GM18508 (cell line): ENCODE data around the gene ISM2.
"Not testable (repeated sequence)": the region's sequence is repeated elsewhere in the genome, so short reads cannot be mapped to it uniquely, and the experiment has no call there.

Experiments
- ATAC-seq: cut with Tn5 transposase; IDR thresholded peaks from one replicate; pipeline ENCODE4 v1.9.1; 2021; ENCODE audit warnings: moderate number of reproducible peaks; ENCODE audit not compliant: insufficient read depth, unreplicated experiment

The ISM2 gene

DNA sequence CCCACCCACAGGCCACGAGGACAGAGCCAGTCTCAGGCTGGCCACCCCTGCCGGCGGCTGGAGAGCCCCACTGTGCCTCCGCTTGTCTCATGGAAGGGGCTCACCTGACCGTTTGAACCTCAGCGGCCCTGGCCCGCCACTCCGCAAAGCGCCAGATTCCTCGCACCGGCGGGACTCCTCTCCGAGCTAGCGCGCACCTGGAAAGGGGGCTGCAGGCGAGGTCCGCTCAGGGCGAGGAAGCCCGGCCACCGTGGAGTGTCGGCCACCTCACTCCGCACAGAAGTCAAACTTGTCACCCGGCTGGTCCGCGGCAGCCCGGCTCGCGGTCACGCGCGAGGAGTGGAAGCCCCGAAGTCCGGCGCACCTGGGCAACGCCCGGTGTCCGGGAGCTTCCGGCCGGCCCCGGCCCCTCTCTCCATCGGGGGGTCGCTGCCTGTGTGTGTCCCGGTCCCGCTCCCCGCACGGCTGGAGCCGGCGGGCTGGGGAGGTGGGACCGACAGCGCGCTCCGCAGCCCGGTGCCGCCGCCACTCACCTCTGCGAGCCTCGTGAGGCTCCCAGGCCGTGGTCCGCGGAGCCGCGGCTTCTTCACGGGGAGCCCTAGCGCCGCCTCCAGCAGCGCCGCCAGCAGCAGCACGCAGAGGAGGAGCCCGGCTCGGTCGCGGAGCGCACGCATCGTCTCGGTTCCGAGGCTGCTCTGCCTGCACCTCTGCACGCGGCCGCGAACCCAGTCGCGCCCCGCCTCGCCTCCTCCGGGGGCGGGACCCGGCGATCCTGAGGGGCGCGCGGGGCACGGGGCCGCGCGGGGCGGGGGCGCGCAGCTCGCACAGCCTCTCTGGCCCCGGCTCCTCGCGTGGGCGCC lies at the start of gene ISM2:
Gene ISM2, minus strand, starts transcription at position 697 of the 860 bp plus-strand sequence. Its CDS starts 23 bp downstream, at position 674.
- ATAC-seq: no peak

DNA sequence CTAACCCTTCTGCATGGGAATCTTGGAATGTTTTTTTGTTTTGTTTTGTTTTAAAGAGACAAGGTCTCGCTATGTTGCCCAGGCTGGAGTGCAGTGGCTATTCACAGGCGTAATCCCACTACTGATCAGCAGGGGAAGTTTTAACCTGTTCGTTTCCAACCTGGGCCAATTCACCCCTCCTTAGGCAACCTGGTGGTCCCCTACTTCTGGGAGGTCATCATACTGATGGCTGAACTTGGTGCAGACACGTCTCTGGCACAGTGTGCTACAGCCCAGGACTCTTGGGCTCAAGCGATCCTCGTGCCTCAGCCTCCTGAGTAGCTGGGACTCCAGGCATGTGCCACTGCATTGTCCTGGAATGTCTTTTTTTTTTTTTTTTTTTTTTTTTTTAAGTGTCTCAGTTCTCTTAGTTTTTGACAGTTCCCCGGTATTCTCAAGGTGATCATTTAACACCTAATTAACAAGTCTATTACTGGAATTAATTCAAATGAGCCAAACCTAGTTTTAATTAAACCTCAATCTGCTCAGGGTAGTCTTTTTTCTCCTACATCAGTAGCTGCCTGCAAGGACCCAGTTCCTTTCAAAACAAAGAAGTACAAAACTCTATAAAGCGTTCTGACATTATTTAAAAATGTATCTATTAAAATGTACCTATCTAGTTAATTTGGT lies 49.0 kb upstream of the ISM2 start:
- no peak for ATAC-seq

DNA sequence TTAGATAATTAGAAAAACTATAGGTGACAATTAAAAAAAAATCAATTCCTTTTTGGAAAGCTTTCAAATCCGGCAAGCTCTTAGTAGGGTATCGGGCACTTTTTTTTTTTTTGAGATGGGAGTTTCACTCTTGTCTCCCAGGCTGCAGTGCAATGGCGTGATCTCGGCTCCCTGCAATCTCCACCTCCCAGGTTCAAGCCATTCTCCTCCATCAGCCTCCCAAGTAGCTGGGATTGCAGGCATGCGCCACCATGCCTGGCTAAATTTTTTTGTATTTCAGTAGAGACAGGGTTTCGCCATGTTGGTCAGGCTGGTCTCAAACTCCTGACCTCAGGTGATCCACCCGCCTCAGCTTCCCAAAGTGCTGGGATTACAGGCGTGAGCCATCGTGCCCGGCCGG lies 46.6 kb upstream of the ISM2 start:
- not testable (repeated sequence) for ATAC-seq

DNA sequence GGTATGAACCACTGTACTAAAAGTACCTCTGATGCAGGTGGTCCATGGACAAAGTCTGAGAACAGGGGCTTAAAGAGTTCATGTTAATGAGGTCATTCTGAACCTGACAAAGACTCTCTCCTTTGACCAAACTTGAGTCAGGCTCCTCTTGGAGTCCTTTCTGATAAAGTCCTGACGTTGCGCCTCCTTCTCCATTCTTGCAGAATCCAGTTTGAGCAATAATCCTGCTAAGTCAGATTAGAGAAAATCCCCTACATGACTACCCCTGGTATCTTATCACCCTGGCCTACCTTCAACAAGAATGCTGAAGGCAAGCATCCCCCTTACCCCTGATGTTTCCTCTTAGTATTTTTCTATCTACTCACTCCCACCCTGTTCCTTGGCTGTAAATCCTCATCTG lies 46.0 kb upstream of the ISM2 start:
- ATAC-seq: no peak

DNA sequence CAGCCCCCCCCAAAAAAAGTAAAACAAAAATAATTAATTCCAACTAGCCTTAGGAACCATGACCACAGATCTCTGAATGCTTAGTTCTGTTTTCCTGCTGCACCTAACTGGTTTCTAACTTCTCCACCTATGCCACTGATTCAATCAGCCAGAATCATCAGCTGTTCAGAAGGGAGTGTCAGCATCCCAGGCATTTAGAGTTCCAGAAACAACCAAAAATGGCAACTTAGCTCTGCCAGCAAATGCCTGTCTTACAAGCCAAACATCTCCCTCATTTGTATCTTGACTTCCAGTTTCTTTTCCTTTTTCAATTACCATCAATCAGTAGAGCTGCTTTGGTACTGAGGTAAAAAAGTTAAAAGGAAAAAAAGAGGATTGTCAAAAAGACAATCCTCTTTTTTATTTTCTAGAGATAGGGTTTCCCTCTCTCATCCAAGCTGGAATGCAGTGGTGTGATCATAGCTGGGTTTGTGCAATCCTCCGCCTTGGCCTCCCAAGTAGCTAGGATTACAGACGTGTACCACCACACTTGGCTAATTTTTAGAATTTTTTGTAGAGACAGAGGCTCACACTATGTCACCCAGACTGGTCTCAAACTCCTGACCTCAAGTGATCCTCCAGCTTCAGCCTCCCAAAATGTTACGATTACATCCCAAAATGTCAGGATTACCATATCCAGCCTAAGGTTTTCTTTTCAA lies 45.2 kb upstream of the ISM2 start:
- no peak for ATAC-seq

DNA sequence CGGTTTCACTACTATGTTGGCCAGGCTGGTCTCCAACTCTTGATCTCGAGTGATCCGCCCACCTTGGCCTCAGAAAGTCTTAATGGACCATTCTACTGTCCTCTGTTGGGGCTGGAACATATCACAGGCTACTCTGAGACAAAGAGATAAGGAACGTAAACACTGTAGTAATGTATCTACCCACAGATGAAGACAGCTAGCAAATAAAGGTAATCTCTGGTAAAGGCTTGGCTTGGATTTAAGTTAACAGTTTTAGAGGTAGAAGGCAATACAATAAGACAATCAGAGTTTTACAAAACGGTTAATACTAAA lies 44.6 kb upstream of the ISM2 start:
- ATAC-seq: no peak

DNA sequence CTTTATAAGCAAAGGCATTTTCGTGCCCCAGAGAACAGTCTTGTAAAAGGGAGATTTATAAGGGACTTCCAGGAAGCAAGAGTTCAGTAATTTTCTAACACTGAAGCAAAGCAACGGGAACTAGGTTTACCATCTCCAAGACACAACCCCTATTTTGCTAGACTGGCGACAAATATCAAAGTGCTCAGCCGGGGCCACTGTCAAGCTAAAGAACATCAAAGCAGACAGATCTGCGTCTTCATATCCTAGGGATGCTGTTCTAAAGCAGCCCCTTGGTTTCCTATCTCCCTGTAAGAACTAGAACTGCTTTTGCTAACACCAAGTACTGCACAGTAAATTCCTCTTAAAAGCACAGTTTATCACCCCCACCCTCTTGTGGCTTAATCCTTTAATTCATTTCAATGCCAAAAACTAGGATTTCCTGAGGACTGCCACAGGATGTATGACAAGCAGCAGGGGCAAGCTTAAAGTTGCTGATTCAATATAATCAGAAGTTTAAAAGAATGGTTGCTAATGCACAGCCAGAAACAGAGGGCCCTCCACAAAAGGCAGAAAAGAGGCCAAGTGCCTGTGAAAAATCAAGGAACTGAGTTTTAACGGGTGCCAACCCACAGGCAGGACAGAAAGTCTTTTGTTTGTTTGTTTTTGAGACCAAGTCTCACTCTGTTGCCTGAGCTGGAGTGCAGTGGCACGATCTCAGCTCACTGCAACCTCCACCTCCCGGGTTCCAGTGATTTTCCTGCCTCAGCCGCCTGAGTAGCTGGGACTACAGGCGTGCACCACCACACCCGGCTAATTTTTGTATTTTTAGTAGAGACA lies 44.0 kb upstream of the ISM2 start:
- no peak for ATAC-seq

DNA sequence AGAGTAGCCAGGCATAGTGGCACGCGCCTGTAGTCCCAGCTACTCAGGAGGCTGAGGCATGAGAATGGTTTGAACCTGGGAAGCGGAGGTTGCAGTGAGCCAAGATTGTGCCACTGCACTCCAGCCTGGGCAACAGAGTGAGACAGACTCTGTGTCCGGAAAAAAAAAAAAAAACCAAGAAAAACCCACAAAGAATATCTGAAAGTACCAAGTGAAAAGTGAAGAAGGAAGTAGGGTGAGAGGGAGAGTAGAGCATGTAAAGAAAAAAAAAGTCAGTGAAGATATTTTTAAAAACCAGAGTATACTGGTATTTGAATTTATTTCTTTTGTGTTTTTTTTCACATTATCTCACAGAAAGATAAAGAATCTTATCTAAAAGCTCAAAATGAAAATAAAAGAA lies 43.3 kb upstream of the ISM2 start:
- peak; percentile 66 for ATAC-seq

DNA sequence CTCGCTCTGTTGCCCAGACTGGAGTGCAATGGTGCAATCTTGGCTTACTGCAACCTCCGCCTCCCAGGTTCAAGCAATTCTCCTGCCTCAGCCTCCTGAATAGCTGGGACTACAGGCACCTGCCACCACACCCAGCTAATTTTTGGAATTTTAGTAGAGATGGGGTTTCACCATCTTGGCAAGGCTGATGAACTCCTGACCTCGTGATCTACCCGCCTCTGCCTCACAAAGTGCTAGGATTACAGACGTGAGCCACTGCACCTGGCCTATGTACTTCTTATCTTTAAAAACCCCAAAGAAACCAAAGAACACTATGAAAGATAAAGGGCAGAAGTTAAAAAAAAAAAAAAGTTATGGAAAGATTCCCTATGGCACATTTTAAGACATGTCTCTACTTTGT lies 38.3 kb upstream of the ISM2 start:
- ATAC-seq: not testable (repeated sequence)

DNA sequence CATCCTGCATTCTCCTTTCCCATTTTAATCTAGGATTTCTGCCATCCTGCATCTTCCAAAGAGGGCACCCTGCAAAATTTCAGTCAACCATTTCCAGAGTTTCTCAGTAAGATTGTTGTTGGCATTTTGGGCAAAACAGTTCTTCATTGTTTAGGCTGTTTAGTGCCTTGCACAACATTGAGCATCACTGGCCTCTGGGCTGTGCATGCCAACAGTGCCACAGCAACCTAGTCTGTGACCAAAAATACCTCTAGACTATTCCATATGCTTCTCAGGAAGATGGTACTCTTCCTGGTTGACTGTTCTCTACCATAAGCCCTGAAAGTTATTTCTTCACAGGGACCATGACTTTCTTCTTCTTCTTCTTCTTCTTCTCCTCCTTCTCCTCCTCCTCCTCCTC lies 32.5 kb upstream of the ISM2 start:
- no peak for ATAC-seq

DNA sequence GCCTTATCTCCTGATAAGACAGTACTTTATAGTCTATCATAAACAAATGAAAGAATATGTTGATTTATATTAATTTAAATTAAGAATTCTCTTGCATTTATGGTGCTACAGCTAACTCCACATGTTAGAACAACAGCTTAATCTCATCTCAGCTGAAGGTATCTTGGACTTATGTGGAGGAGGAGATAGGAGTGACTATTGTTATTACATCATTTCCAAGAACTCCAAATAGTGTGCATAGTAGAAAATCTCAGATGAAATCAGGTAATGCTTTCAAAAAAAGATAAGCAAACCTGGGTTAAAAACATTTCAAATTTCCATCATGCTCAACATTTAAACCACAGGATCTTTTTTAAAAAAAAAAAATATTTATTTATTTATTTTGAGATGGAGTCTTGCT lies 31.3 kb upstream of the ISM2 start:
- no peak for ATAC-seq

DNA sequence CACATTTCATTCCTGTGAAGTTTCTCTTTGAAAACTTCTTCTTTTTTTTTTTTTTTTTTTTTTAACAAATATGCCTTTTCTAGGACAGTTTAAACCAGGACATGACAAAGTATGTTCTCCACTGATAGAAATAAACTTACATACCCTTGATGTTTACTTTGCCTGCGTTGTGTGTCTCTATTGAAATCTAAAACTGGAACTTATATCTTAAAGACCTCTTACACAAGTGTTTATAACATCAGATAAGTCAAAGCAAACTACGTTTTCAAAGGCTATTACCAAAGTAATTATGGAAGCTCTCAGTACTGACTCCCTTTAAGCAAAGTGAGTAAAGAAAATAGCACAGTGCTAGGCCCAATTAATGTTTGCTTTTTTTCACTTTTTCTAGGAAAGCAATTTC lies 30.6 kb upstream of the ISM2 start:
- ATAC-seq: no peak

DNA sequence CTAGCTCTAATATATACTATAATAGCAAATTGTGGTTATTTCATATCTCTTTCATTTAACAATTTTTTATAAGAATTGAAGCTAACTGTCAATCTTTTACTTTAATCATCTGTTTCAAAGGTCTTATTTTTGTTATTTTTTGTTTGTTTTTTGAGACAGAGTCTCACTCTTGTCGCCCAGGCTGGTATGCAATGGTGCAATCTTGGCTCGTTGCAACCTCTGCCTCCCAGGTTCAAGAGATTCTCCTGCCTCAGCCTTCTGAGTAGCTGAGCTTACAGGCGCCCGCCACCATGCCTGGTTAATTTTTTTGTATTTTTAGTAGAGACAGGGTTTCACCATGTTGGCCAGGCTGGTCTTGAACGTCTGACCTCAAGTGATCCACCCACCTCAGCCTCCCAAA lies 30.1 kb upstream of the ISM2 start:
- ATAC-seq: not testable (repeated sequence)

DNA sequence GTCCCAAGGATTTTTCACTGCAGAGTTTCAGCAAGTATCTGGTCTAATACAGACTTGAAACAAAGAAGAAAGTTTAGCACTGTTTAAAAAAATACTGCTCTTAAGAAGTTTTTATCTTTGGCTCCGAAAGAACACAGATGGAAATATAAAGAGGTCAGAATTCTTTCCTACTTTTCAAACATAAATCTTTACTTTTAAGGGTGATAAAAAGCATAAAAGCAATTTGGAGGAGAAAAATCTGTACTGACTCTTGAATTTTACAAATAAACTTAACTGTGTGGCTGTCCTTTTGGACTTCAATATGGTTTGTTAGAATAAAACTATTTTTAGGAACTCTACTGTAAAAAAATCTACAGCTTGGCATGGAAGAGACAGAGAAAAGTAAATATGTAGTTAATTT lies 27.6 kb upstream of the ISM2 start:
- ATAC-seq: no peak

DNA sequence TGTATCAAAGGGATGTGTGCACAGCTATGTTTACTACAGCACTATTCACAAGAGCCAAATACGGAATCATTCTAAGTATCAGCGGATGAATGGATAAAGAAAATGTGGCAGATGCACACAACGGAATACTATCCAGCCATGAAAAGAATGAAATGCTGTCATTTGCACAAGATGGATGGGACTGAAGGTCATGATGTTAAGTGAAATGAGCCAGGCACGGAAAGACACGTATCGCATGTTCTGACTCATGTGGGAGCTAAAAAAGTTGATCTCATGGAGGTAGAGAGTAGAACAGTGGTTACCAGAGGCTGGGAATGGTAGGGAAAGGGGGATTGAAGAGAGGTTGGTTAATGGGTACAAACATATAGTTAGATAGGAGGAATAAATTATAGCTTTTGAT lies 25.9 kb upstream of the ISM2 start:
- ATAC-seq: no peak

DNA sequence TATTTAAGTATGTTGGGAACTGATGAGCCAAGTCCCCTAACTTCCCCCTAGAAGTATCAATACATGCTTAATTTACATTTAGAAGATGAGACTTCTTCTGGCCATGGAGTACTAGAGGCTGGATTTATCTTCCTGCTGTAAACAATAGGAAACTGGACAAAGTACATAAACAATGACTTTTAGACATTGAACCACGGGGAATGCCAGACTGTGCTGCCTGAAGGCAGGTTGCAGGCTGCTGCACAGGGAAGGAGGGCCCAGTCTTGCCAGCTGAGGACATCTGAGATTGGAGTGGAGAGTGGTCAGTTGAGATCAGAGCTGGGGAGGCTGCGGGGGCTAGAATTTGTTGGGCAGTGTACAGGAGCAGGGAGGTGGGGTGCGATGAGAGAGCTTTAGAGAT lies 24.5 kb upstream of the ISM2 start:
- ATAC-seq: no peak

DNA sequence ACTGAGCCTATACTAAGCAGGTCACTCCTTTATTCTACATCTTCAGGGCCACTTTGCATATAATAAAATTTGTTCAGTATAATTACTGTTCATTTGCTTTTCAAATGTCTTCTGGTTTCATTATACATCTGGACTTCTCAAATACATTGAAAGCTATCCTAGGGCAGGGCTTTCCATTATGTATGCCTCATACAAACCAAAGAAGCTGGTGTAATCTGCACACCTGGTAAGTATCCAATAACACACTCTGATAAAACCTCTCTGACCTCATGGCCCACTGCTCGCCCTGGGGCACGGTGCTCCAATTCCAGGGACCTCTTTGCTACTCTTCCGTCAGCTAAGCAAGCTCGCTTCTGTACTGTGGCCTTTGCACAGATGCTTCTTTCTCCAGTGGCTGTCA lies 21.9 kb upstream of the ISM2 start:
- no peak for ATAC-seq

DNA sequence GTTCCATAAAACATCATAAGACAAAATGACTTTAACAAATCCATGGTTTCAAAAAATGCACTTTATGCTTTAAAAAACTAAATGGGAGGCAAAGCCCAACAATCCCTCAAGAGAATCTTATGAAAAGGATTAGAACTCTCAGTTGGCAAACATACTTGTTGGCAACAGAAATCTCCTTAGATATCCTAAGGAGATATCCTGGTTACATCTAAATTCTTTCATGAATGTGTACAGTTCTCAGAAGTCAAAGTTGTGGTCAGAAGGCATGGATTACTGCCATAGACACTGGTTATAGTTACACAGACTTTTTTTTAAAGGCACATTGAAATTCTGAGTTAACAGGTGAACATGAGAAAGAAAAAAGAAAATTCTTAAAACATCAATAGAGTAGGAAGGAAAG lies 17.5 kb upstream of the ISM2 start:
- ATAC-seq: no peak

DNA sequence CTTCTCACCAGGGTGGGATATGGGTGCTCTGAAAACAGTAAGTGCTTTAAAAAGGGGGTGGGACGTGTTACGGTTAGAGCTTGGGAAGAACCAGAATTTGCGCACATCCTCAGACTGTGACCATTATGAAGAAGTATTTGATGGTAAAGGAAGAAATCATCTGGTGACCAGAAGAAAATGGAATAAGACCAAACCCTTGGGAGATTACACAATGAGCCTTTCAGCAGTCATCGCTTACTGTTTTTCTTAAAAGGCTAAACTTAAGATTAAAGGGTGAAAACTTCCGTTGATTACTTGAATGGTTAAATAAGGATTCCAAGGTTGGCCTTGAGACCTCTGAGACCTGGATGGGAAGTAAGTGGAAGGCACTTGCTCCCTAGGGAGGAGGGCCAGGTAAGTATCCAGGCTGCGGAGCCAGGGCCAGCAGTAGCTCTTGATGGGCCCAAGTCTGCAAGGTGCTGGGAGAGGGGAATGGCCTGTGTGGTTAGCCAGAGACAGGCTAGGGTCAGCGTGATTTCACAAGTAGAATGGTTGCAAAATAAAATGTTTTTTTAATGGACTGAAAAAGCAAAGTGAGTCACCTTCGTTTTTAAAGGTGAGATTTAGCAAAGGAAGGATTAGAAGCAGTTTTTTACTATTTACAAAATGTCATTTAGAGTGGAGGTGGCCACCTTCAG lies 13.0 kb upstream of the ISM2 start:
- ATAC-seq: no peak

DNA sequence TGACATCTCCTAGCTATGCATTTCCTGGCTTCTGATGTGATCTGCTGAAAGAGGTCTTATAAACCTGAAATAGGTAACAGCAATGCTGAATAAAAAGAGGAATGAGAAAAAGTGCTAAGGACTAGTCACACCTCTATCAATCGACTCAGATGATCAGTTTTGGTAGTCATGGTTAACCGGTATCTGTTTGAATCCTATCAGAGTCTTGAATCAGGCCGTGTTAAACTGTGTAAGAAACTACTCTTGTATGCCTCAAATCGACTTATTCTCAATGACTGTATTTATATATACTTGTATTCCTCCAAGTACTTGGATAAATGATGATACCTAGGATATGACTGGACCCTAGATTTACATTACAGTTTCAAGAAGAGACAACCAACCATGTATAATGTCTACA lies 10.8 kb upstream of the ISM2 start:
- no peak for ATAC-seq
